Cerebellar cortex (tissue), 1 donor: Measurements from ENCODE around the gene VPS50.
"Not testable (repeated sequence)": the region's sequence is repeated elsewhere in the genome, so short reads cannot be mapped to it uniquely, and the experiment has no call there.

Experiments
- DNase-seq: peaks from one replicate; pipeline ENCODE4 v3.0.0-alpha.2; 2015; ENCODE audit warnings: low spot score

VPS50 gene

DNA sequence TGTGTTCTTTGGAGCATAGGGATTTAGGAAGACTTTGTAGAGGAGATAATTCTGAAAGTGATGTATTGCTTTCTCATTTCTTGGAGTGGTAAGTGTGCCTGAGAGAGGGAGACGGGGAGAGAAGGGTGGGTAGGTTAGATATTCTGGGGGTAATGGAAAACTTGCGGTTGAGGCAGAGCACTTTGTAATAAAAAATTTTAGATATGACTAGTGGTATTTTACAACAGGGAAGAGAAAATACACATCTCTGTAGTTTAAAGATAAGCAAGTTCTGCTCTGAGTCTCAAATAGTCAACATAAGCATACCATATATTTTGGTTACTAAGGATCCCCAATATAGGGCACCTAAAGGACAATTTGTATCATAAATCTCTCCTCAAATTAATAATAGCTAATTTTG, 6.6 kb downstream of the VPS50 start:
- DNase-seq = no peak

DNA sequence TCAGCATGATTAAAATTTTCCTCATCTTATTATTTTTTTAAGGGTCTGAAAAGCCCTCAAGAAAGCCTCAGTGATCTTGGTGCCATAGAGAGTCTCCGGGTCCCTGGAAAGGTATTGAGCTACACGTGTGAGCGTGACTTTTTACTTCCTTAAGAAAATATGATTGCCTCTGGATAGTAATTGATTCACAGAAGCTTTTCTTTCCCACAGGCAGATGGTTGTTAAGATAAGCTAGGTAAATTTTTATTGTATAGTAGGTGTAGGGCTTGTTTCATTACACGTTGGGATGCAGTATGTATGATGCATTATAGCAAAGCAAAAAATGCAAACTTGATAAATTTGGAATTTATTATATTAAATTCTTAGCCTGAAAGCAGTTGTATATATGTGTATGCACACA, 7.7 kb downstream of the VPS50 start:
- no peak for DNase-seq

DNA sequence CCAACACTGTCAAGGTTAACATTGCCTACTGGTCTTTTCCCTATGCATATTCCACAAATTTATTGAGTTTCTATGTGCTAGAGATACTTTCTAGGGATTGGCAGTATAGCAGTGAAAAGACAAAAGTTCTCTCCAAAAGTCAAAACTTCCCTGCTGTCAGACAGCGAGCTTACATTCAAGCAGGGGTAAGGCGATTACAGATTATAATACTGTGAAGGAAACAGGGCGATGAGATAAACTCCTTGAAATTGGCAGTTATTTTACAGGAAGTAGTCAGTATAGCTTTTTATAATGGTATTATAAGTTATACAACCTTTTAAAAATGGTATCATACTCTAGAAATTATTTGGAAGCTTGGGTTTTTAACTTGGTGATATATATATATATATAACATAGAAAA, 9.9 kb downstream of the VPS50 start:
- DNase-seq = no peak

DNA sequence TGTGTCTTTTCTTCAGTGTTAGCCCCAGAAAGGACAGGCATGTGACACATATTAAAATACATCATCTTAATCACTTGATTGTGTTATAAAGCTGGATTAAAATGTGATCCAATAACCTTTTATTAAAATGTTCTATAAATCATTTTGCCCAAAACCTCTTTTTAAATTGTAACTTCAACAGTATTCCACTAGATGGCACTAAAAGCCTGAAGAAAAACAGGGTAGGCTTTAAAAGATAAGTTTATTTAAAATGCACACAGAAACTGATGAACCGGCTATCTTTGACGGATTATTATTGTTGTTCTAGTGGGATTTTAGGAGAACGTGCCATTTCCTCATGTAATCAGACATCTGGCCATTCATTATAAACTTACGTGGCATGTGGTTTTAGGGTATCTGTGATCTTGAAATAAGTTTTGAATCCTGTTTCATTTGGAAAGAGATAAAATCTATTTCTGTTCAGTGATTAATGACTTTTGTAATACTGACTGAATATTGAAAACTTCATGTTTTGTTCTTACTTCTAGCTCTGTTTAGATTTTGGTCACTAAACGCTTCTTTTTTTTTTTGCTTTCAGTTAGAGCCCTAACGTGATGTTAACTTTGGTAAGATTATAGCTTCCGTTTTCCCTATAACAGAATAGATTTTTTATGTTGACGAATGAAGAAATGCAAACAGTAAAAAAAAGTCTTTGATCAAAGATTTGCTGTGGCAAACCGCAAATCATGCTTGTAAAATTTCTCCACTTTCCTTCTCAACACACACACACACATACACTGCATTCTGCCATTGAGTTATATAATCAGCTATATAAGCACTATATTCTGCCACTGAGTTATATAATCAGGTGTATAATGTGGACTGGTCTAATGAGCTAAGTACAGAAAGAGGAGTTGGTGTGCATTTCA, 13.6 kb downstream of the VPS50 start:
- DNase-seq = peak; percentile 52

DNA sequence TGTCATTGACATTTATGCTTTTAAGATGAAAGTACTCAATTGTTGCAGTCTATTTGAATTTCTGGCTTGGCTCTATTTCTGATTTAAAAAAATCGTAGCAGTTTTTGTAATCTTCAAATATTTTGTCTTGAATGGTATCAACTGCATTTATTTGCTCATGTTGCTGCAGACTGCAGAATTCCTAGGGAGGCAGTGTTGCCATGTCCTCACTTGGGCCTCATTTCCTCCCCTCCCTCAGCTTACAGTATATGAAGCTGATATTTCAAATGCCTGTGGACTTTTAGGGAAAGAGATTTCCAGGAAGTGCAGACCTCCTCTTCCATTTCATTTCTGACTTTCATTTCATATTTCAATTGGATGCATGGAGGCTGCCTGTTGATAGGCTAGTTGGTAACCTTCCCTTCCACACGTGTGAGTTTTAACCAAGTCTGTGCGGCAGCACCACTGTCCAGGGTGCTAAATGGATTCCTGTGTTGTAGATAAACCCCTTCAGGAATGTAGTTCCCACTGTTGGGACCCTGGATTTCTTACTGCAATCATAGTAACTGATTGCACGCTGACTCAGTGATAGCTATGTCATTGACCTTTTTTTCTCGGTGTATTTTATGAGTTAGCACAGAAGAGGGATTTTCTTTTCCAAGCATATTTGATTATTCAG, 17.5 kb downstream of the VPS50 start:
- DNase-seq = no peak

DNA sequence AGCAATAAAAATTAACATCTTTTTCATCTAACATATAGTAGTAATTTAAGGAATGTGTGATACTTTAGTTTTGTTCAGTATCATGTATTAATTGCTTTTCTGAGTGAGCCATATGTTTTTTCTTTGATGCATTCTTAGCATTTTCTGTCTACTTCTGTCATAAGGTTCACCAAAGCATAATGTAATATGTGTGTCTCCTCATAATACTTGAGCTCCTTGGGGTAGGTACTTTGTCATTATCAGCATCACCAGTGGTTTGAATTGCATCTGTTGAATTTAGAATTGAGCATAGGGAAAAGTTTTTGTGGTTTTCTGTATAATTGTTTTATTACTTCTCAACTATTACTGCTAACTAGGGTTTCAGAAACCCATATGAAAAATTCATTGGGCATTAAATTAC, 26.5 kb downstream of the VPS50 start:
- DNase-seq = no peak

DNA sequence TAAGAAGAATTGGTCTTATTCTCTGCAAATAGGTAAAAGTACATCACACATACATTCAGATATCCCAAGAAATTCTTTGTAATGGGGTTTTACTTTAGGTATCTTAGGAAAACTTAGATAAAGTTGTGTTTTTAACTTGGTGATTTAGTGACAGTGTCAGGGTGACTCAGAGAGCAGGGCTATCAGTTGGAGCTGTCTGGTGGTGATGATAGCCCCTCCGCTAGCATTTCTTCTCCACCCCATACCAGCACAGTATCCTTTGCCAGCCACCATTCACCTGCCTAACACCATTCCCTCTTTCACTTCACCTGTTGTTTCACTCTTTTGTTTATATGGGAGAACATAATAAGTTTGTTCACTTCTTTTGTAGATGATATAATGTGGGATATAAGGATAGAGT, 30.4 kb downstream of the VPS50 start:
- no peak for DNase-seq

DNA sequence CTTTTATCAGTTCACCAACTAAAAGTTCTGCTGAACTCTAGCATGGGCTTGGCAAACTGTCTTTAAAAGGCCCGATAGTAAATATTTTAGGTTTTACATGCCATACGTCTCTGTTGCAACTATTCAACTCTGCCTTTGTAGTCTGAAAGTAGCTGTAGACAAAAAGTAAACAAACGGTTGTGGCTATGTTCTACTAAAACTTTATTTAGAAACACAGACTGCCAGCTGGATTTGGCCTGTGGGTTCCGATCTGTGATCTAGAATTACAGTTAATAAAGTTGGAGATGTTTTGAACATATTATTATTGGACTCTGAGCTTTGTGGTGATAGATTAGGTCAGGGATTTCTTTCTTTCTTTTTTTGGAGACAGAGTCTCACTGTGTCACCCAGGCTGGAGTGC, 33.1 kb downstream of the VPS50 start:
- no peak for DNase-seq

DNA sequence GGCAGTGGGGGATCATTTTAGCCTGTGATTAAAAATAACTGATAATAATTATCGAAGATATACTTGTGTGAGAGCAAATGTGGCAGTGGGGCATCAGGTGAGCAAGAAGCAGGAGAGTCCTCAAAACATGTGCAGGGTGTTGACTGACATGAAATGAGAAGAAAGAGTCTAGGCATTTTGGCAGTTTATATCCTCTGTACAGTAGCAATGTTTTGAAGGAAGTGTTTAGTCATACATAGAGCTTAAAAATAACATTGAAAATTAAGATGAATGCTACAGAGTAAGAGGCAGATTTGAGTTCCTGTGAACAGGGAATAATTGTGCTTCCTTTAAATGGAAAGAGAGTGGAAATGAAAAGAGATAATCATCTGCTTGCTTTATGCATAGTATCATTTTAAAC, 47.4 kb downstream of the VPS50 start:
- no peak for DNase-seq

DNA sequence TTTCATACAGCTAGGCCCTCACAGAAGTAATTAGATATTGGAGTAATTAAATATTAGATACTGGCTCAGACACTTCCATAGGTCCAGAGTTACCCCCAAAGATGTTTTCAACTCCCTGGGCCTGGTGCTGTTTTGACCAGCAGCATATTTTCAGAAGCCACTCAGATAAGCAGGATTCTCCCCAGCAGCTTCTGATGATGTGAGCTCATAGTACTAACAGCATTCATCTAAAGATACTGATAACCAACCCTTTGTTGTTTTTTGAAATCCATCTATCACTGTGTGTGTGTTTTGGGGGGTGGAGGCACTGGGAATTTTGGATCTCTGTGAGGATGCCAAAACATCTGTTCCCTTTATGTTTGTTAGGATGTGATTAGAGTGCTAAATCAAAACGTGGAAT, 52.7 kb downstream of the VPS50 start:
- no peak for DNase-seq

DNA sequence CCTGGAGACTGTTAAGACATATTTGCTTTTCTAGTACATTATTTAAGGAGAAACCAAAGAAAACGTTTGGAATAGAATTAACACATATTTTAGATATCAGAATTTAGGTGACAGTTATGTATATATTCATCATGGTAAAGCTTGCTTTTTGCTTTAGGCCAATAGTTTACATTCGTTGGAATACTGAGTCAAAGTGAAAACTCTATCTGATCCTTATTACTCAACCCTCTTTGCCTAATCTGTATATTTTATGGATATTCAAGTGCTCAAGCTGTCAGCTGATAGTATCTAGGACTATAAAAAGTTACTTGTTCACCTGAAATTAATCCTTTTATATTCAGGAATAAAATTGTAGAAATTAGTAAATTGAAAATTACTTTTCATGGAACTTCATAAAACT, 61.1 kb downstream of the VPS50 start:
- no peak for DNase-seq

DNA sequence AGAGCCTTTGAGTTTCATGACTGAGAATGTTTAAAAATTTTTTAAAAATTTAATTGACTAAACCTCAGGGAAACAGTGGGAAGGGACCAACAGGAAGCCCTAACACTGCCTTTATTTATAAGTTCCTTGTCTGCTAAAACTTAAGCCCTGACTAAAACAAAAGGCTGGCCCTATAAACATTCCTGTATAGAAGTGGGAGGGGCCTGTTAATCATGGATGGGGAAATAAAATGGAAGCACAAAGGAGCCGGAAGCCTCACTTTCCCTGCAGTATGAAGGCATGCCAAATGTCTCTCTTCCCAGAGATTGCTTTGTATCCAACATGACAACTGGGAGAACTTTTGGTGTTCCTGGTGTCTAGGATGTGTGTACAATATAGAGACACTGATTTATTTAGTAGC, 66.0 kb downstream of the VPS50 start:
- DNase-seq = no peak

DNA sequence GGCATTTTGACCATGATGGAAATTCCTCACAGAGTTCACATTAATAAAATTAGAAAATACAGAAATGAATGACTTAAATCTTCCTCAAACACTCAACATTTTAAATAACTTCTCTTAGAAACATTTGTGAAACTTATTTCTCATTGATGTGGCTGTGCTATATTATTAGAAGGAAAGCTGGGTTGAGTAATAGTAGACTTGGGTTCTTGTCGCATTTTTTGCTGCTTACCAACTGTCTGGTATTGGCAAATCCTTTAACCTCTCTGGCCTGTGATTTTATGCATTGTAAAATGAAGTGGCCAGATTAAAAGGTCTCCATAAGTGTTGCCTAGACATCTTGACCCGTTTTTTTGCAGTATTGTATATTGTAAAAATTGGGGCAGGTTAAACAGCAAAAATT, 66.5 kb downstream of the VPS50 start:
- DNase-seq = no peak

DNA sequence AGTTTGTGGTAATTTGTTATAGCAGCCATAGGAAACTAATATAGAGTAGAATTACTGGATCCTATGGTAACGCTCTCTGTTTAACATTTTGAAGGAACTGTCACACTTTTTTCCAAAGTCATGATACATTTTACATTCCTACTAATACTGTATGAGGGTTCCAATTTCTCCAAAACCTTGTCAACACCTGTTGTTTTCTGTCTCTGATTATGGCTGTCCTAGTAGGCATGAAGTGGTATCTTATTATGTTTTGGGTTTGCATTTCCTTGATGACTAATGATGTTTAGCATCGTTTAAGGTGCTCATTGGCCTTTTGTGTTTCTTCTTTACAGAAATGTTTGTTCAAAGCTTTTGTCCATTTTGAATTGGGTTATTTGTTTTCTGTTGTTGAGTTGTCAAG, 69.6 kb downstream of the VPS50 start:
- DNase-seq = no peak

DNA sequence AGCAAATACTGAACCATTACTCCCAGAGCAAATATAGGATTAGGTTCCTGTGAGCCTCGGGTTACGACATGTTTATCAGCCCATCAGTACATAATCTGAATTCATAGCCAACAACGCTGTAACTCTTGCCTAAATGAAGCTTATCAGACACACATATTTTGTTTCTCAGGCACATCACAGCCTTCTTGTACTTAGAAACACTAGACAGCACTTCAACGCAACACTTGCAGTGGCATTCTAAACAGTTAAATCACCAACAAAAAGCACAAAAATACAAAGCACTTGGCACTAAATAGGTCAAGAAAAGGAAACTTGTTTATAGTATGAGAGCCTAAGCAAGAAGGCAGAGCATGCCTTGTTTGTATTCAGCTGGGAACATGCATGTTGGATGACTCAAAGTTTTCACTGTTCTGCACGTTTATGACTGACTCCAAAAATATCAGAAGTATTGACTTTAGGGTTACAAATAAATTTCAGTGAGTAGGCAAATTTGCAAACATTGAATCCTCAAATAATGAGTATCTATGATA, 75.0 kb downstream of the VPS50 start:
- DNase-seq = no peak

DNA sequence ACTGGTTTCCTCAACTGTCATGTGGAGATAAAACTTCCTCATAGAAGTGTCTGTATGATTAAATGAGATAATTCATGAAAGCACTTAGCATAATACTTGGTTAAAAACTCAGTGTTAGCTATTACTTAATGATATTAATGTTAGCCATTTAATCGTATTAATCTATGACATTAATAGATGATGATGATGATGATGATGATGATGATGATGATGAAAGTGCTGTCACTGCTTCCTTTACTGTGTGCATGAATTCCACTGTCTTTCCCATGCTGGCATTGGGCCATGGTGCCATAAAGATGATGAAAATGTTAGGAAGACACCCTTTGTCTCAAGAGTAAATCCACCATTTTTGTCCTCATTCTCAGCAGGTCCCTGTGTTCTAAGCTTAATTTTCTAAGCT, 75.8 kb downstream of the VPS50 start:
- no peak for DNase-seq

DNA sequence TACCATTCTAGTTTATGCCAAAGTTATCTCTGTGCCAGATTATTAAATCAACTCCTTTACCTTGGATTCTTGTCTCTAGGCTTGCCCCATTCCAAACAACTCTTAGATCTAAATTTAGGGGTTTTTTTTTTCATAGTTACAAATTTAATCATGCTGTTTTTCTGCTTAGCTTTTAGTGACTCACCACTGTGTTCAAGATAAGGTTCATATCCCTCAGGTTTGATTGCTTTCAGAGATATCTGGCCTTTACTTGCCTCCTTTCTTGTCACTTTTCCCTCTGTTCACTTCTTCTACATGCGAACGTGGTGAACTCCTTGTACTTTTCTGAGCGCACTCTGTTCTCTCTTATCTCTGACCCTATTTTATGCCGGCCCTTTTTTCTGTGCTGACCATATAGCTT, 78.2 kb downstream of the VPS50 start:
- DNase-seq = no peak

DNA sequence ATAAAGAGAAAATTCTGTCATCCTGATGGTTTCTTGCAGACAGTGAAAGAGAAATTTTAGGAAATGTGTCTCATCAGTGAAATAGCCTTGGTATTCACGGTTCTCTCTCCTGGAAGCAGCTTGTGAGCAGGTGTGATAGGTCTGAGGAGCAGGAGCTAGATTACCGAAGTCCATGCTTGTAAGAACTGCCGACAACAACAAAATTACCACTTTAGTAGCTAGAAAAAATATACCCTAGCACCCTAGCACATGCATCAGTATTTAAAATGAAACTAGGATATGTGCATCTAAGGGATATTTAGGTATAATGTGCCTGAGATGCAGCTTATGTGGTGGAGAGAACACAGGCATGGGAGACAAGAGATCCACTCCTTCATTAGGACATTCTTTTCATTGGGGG, 82.3 kb downstream of the VPS50 start:
- no peak for DNase-seq

DNA sequence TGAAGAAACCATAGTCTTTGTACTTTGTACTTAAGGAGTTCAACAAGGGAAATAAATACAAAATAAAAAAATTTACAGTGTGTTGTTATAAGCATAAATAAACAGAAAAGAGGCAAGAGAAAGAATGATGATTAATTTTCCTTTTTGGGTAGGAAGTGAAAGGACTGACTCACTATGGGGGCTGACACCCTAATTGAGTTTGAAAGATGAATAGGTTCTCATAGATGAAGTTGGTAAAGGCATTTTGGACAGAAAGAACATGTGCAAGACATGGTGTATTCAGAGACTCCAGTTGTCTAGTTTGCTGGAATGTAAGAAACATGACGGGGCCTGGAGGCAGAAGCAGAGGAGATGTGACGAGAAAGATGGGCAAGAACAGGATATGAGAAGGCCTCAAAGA, 83.7 kb downstream of the VPS50 start:
- DNase-seq = no peak

DNA sequence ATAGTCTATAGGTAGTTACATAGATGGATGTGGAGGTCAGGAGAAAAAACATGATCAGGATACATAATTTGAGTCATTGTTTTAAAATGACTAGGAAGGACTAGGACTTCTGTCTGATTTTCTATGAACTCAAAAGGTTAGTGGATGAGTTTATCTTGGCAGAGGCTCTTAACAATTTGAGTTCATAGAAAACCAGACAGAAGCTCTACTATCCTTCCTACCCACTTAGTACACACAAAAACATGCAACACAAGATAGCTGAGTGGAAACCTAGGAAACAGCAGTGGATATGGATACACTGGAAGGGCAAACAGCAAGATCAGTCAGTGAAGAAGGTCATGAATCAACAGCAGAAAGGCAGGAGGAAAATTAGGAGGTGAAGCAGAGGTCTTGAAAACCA, 84.6 kb downstream of the VPS50 start:
- DNase-seq = no peak

DNA sequence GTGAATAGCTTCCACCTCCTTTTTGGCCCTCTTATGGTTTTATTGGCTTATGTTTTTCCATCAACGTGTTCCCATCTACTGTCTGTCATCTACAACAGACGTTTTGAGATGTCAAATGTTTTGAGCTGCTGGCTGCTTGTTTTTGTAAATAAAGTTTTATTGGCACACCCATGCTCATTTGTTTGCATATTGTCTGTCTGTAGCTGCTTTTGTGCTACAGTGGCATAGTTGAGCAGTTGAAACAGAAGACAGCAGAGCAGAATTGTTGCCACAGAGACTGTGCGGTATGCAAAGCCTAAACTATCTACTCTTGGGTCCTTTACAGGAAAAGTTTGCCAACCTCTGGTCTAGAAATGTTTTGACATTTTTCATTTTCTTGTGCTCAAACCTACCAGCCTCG, 88.7 kb downstream of the VPS50 start:
- no peak for DNase-seq

DNA sequence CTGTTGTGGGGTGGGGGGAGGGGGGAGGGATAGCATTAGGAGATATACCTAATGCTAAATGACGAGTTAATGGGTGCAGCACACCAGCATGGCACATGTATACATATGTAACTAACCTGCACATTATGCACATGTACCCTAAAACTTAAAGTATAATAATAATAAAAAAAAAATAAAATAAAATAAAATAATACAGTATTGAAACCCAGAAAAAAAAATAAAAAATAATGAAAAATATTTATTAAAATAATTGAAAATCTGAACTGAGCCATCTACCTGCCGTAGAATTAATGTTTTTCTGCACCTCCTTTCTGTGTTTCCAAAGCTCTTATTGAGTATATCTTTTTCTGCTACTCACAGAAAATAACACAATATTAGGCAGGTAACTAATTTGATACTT, 94.1 kb downstream of the VPS50 start:
- not testable (repeated sequence) for DNase-seq

DNA sequence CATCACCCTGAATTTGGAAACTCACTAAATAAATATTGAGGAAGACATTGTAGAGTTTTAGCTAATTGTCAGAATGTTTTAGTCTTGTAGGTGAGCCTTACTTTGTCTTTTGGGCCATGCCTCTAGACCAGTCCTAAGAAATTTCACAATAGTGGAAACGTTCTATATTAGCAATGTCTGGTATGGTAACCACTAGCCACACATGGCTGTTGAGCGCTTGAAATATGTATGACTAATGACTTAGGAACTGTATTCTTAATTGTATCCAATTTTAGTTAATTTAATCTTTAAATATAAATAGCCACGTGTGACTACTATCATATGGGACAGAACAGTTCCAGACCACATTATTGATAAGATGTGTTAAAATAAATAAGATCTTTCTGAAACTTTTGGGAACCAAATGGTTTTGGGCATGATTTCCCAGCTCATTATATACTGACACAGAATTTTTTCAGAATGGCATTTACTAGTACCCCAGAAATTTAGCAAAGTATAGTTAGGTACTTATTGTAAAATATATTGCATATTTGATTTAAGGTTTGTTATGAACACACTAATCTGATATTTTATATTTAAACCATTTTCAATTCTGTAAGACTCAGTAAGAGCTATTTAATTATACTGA, 95.0 kb downstream of the VPS50 start:
- DNase-seq = no peak
